Skeletal muscle satellite cell (primary cell): Measurements from ENCODE around the gene SHCBP1L.
"Not testable (repeated sequence)": the region's sequence is repeated elsewhere in the genome, so short reads cannot be mapped to it uniquely, and the experiment has no call there.

Source experiments
- H3K27me3 ChIP-seq: 2 replicates; pipeline ENCODE4 v1.7.0; 2013; ENCODE audit warnings: low read length; ENCODE audit not compliant: control insufficient read depth, insufficient read depth
- H3K36me3 ChIP-seq: 2 replicates; pipeline ENCODE4 v1.7.0; 2013; ENCODE audit warnings: mild to moderate bottlenecking, control low read depth, low read length; ENCODE audit not compliant: insufficient read depth
- H3K4me1 ChIP-seq: 2 replicates; pipeline ENCODE4 v1.7.0; 2013; ENCODE audit warnings: low read length; ENCODE audit not compliant: control insufficient read depth, insufficient read depth
- H3K4me2 ChIP-seq: 2 replicates; pipeline ENCODE4 v1.7.0; 2013; ENCODE audit warnings: mild to moderate bottlenecking, low read length
- H3K4me3 ChIP-seq: 2 replicates; pipeline ENCODE4 v1.7.0; 2013; ENCODE audit warnings: low read length
- H3K9ac ChIP-seq: 2 replicates; pipeline ENCODE4 v1.7.0; 2013; ENCODE audit warnings: mild to moderate bottlenecking, low read depth, low read length, moderate library complexity
- H3K9me3 ChIP-seq: replicated peaks from 2 replicates; pipeline ENCODE4 v1.7.0; 2013; ENCODE audit warnings: mild to moderate bottlenecking, control low read depth, low read length

SHCBP1L gene

DNA sequence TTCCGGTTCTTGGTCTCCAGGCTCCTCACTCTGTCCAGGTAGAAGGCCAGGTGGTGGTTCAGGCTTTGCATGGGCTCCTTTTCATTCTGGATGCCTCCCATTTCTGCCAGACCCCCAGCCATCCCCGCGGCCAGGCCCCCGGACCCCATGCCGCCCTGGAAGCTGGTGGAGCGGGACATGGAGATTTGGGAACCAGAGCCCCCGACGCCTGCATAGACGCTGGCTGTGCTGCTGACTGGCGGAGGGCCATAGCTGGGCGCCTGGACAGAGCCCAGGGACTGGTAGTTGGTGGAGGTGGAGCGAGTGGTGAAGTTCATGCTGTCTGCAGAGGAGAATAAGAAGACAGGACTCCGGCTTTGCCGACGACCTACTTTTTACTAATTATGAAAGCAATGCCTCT lies 7.1 kb upstream of the SHCBP1L start:
- Histone ChIP-seq H3K9me3 (no peaks in the 10 kb centered on the region), H3K36me3 (no peaks in the 10 kb centered on the region), H3K27me3 (no peaks in the 10 kb centered on the region), H3K9ac (no peak overlapping the region), H3K4me3 (no peak overlapping the region), H3K4me1 (peaks cover 22% of the 10 kb centered on the region), H3K4me2 (no peak overlapping the region)

DNA sequence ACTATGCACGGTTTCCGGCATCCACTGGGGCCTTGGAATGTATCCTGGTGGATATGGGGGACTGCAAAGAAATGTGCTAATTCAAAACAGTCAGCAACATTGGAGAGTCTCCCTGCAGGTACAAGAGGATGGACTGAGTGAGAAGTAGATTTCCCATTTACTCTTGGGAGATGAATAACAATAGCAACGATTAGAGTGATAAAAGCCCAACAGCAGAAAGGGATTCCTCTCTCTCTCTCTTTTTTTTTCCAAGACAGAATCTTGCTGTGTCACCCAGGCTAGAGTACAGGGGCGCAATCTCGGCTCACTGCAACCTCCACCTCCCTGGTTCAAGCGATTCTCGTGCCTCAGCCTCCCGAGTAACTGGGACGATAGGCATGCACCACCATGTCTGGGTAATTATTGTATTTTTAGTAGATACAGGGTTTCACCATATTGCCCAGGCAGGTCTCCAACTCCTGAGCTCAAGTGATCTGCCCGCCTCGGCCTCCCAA lies 5.0 kb upstream of the SHCBP1L start:
- Histone ChIP-seq H3K27me3 (no peaks in the 10 kb centered on the region), H3K4me2 (no peak overlapping the region), H3K9ac (no peak overlapping the region), H3K4me3 (no peak overlapping the region), H3K9me3 (no peaks in the 10 kb centered on the region), H3K4me1 (peaks cover 20% of the 10 kb centered on the region), H3K36me3 (no peaks in the 10 kb centered on the region)

DNA sequence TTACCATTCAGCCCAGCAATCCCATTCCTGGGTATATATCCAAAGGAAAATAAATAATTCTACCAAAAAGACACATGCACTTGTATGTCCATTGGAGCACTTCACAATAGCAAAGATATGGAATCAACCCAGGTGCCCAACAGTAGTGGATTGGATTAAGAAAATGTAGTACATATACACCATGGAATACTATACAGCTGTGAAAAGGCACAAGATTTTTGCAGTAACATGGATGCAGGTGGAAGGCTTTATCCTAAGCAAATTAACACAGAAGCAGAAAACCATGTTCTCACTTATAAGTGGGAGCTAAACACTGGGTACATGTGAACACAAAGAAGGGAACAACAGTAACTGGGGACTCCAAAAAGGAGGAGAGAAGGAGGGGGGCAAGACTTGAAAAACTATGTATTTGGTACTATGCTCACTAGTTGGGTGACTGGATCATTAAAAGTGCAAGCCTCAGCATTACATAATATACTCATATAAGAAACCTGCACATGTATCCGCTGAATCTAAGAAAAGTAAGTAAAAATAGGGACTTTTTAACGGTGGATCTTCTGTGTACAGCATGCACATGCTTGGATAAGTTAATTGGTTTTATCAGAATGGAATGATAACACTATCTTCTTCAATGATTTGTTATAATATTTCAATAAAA lies 3.9 kb upstream of the SHCBP1L start:
- peak overlapping the region; percentile 14 for H3K9ac ChIP-seq
- no peak overlapping the region for H3K4me3 ChIP-seq
- H3K9me3 ChIP-seq: no peaks in the 10 kb centered on the region
- peaks cover 16% of the 10 kb centered on the region for H3K4me1 ChIP-seq
- H3K36me3 ChIP-seq: no peaks in the 10 kb centered on the region
- no peak overlapping the region for H3K4me2 ChIP-seq
- H3K27me3 ChIP-seq: no peaks in the 10 kb centered on the region

DNA sequence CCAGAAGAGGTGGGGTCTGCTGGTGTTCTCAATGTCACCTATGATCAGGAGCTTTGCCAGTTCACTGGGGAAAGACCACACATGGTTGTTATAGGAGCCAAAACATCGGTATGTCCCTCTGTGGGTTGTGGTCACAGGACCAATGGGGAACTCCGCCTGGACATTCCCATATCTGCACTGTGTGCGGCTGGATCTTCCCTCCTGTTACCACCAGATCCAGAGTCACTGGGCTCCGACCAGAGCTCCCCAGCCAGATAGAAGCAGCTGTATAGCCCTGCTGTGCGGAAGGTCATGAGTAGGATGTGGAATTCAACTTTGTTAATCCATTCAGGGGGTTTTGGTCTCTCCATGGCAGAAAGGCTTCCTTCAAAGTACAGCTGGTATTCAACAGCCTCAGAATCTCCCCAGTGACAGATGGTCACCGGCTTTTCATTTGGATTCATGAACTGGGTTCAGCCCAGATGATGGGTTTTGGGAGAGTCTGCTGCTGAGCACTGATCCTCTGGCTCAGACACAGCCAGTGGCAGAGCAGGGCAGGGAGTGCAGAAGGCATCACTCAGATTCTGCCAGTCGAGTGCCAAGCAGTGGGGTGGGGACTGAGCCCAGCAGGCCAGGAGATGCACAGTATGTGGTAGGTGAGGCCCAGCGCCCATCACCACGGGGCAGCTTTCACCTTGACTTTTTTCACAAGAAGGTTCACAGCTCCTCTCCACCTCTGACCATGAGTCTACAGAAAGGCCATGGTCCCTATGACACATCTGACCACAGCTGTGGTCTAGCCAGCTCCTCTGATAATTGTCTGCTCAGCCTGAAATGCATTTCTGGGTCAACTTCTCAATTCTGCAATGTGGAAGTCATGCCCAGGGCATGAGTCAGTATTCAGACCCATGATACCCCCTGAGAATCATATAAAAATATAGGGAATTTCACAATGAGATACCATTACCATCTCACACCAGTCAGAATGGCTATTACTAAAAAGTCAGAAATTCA lies 2.9 kb upstream of the SHCBP1L start:
- H3K9me3 ChIP-seq: no peaks in the 10 kb centered on the region
- H3K27me3 ChIP-seq: no peaks in the 10 kb centered on the region
- peak overlapping the region; percentile 20 for H3K9ac ChIP-seq
- no peaks in the 10 kb centered on the region for H3K36me3 ChIP-seq
- H3K4me3 ChIP-seq: peak overlapping the region; percentile 9
- H3K4me2 ChIP-seq: peak overlapping the region; percentile 52
- H3K4me1 ChIP-seq: peaks cover 16% of the 10 kb centered on the region

DNA sequence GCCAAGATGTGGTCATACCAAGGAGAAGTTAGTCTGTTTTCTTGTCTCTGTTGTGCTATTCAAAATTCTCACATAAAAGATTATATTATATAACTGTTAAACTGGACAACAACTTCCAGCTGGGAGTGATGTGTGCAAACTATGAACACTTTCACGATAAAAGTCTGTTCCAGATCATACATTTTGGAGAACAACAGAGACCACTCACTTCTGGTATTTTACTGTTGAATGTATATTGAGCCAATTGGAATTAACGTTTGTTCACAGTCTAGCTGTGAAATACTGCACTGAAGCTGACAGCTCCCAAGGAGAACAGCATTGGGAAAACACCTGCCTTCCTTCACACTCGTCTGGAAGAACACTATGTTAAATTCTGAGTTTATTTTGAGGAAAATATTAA lies 860 bp upstream of the SHCBP1L start:
- H3K4me1 ChIP-seq: peaks cover 16% of the 10 kb centered on the region
- H3K9ac ChIP-seq: no peak overlapping the region
- no peak overlapping the region for H3K4me2 ChIP-seq
- no peak overlapping the region for H3K4me3 ChIP-seq
- no peaks in the 10 kb centered on the region for H3K9me3 ChIP-seq
- H3K27me3 ChIP-seq: no peaks in the 10 kb centered on the region
- no peaks in the 10 kb centered on the region for H3K36me3 ChIP-seq

DNA sequence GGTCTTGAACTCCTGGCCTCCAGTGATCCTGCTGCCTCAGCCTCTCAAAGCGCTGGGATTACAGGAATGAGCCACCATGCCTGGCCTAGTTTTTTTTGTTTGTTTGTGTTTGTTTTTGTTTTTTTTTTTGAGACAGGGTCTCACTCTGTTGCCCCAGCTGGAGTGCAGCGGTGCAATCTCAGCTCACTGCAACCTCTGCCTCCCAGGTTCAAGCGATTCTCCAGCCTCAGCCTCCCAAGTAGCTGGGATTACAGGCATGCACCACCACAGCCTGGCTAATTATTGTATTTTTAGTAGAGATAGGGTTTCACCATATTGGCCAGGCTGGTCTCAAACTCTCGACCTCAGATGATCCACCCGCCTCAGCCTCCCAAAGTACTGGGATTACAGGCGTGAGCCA lies 9.6 kb downstream of the SHCBP1L start:
- H3K9me3 ChIP-seq, H3K9ac ChIP-seq, H3K36me3 ChIP-seq, H3K4me2 ChIP-seq, H3K4me3 ChIP-seq, H3K27me3 ChIP-seq, H3K4me1 ChIP-seq: not testable (repeated sequence)

DNA sequence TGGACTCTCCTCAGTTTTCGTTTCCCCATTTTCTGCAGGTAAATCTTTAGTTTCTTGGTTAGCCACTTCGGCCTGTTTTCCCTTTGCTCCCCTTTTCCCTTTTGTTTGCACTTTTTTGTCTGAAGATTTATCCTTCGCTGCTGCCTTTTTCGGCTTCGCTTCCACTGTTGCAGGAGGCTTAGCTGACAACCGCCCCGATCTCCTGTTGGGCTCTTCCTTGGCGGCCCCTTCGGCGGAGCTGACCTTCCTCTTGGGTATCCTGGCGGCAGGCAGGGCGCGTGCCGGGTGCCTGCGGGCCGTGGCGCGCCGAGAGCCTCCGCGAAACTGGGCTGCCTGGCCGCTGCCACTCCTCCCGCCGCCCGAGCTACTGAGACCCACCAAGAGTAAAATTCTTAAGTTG lies 10.8 kb downstream of the SHCBP1L start:
- not testable (repeated sequence) for H3K27me3 ChIP-seq, H3K9me3 ChIP-seq, H3K4me2 ChIP-seq, H3K36me3 ChIP-seq, H3K4me1 ChIP-seq, H3K9ac ChIP-seq, H3K4me3 ChIP-seq

DNA sequence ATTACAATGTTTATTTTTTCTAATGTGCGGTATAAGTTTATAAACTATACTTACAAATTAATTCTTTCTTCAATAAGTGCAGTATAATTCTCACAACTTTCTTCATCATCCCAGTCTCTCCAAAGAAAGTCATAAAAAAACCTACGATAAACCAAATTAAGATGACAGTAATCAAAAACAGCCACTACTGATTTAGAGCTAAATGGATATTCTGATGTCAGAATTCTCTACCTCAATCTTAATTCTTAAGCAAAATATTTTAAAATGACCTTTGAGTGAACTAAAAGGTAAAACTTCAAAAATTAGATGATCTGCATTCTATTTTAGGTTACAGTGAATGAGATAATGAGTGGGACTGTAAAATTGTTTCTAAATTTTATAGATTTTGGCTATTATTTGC lies 13.6 kb downstream of the SHCBP1L start:
- no peaks in the 10 kb centered on the region for H3K36me3 ChIP-seq
- no peak overlapping the region for H3K4me3 ChIP-seq
- H3K4me1 ChIP-seq: no peaks in the 10 kb centered on the region
- H3K9ac ChIP-seq: no peak overlapping the region
- H3K27me3 ChIP-seq: no peaks in the 10 kb centered on the region
- H3K4me2 ChIP-seq: no peak overlapping the region
- peaks cover 4% of the 10 kb centered on the region for H3K9me3 ChIP-seq

DNA sequence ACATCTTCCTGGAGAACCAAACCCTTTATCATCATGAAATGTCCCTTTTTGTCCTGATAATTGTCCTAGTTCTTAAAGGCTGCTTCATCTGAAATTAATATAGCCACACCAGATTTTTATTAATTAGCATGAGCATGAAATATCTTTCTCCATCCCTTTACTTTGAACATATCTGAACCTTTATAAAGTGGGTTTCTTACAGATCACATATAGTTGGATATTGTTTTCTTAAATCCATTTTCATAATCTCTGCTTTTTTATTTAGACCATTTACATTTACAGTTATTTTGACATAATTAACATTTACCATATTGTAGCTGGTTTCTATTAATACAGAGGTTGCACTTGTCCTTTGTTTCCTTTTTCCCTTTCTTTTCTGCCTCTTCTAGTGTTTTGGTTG lies 17.2 kb downstream of the SHCBP1L start:
- Histone ChIP-seq H3K4me1 (no peaks in the 10 kb centered on the region), H3K4me2 (no peak overlapping the region), H3K4me3 (no peak overlapping the region), H3K9ac (no peak overlapping the region), H3K9me3 (peaks cover 4% of the 10 kb centered on the region), H3K36me3 (no peaks in the 10 kb centered on the region), H3K27me3 (no peaks in the 10 kb centered on the region)

DNA sequence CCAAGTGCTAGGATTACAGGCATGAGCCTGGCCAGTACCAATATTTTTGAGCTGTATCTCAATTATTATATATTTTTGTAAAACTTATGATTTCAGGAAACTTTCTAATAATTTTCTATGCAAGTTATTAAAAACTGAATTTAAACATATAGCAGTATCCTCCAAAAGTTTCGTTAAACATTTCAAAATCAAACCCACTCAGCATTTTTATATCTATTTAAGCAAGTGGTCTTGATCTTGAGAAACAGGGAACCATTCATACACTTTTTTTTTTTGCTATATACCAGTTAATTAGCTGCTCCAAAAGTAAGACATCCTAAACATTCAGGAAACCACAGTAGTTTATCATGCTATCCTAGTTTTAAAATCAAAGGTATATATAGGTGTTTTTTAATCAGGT lies 22.0 kb downstream of the SHCBP1L start:
- H3K4me1 ChIP-seq: no peaks in the 10 kb centered on the region
- H3K36me3 ChIP-seq: no peaks in the 10 kb centered on the region
- no peak overlapping the region for H3K4me3 ChIP-seq
- H3K9me3 ChIP-seq: peaks cover 4% of the 10 kb centered on the region
- H3K27me3 ChIP-seq: peaks cover 15% of the 10 kb centered on the region
- H3K9ac ChIP-seq: no peak overlapping the region
- H3K4me2 ChIP-seq: no peak overlapping the region

DNA sequence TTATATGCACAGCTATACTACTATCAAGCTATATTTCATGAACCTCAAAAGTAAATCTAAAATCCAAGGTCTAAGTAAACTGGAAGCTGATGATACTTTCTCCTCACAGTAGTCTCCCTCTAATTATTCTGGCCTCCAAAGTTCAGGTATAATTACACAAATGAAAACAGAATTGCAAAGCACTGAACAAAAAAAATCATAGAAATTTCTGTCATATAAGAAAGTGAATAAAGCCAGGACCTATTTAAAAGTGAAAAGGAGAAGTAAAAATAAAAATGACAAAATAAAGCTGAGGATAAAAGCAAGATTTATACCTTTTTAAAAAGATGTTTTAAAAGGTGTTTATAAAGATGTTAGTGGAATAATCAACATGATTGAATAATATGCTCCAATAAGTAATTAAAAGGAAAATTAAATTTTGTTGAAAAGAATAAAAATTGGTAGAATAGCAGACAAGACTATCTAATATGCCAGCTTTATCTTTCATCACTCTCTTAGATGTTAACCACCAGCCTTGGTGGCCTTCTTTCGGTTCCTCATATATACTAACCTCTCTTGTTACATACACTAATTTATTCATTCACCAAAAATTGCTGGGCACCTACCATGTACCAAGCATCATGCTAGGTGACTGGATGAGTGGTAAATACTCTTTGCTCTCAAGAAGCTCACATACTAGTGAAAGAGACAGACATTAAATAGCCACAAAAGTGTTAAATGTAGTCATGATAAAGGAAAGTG lies 25.1 kb downstream of the SHCBP1L start:
- H3K27me3 ChIP-seq: peaks cover 30% of the 10 kb centered on the region
- H3K36me3 ChIP-seq: no peaks in the 10 kb centered on the region
- H3K4me2 ChIP-seq: no peak overlapping the region
- H3K4me3 ChIP-seq: no peak overlapping the region
- no peak overlapping the region for H3K9ac ChIP-seq
- H3K9me3 ChIP-seq: no peaks in the 10 kb centered on the region
- H3K4me1 ChIP-seq: no peaks in the 10 kb centered on the region
